ENCODE data around the gene ZNF555. TPM values are rescaled to one million over a fixed set of nuclear protein-coding genes. Genes with fewer than 3 reads are reported as not detected.

Gene ZNF555
- total and polyA plus RNA-seq, 9 donors: 4.5 to 18.0 (median 13.5) TPM

- Histone ChIP-seq H3K27me3 (no peaks in the 10 kb centered on the region), H3K4me1 (ENCODE audit: insufficient read depth) (no peaks in the 10 kb centered on the region), H3K36me3 (no peaks in the 10 kb centered on the region), H3K27ac (no peak overlapping the region), H3K9me3 (no peaks in the 10 kb centered on the region), H3K4me3 (no peak overlapping the region)
- TF ChIP-seq CTCF (IDR thresholded peaks at IDR 0.05) (no peak), POLR2A (IDR thresholded peaks at IDR 0.05) (no peak), EP300 (IDR thresholded peaks at IDR 0.05) (no peak)
- DNase-seq: no peak
- WGBS, 3 donors: 93 to 96% (median 94%) methylated on average over 17 of the region's 17 CpGs
- intact Hi-C loops (cut with DNase I): no loop called here
These were observed 38.4 kb upstream of the ZNF555 start for GRCh38 chr19:2802826-2803225.

GRCh38 chr19:2803486-2804155 lies 37.7 kb upstream of the ZNF555 start:
- 91 to 93% (median 91%) methylated on average over 29 of the region's 29 CpGs for WGBS, 3 donors
- intact Hi-C loops (cut with DNase I): no loop called here
- TF ChIP-seq EP300 (IDR thresholded peaks at IDR 0.05) (no peak), CTCF (IDR thresholded peaks at IDR 0.05) (no peak), POLR2A (IDR thresholded peaks at IDR 0.05) (no peak)
- Histone ChIP-seq H3K4me1 (ENCODE audit: insufficient read depth) (no peaks in the 10 kb centered on the region), H3K4me3 (no peak overlapping the region), H3K36me3 (no peaks in the 10 kb centered on the region), H3K9me3 (no peaks in the 10 kb centered on the region), H3K27ac (no peak overlapping the region), H3K27me3 (no peaks in the 10 kb centered on the region)
- no peak for DNase-seq

- no peaks in the 10 kb centered on the region for H3K36me3 ChIP-seq
These were observed 36.9 kb upstream of the ZNF555 start for GRCh38 chr19:2804156-2805004.

More at GRCh38 chr19:2804156-2805004, 36.9 kb upstream of the ZNF555 start:
- H3K4me3 ChIP-seq: no peak overlapping the region
- intact Hi-C loops (cut with DNase I): no loop called here
- no peak overlapping the region for H3K27ac ChIP-seq
- WGBS, 3 donors: 87 to 89% (median 89%) methylated on average over 26 to 27 of the region's 27 CpGs
- H3K27me3 ChIP-seq: no peaks in the 10 kb centered on the region
- DNase-seq: no peak
- no peak for TF ChIP-seq EP300 (IDR thresholded peaks at IDR 0.05)
- no peak for TF ChIP-seq POLR2A (IDR thresholded peaks at IDR 0.05)
- TF ChIP-seq CTCF (IDR thresholded peaks at IDR 0.05): no peak
- H3K9me3 ChIP-seq: no peaks in the 10 kb centered on the region
- H3K4me1 ChIP-seq (ENCODE audit: insufficient read depth): no peaks in the 10 kb centered on the region

All from ovary (tissue), 9 donors.